CD4-positive, CD25-positive, alpha-beta regulatory T cell (primary cell): Measurements from ENCODE around the gene IQGAP1. TPM values are rescaled to one million over a fixed set of nuclear protein-coding genes. Genes with fewer than 3 reads are reported as not detected.

ENCODE experiments used
- ATAC-seq, 2 donors: fragments of 150-1000 bp; cut with Tn5 transposase; one replicate each; pipeline ENCODE4 v1.10.0; 2021; ENCODE audit warnings: low read depth in 2 of 2, moderate number of reproducible peaks in 2 of 2, moderate library complexity in 1 of 2
- DNase-seq, 3 donors: peaks; one replicate each; pipeline versions ENCODE4 v3.0.0 to v3.0.0-alpha.2; 2012 to 2022; ENCODE audit warnings: mixed read lengths in 1 of 3
- H3K27ac ChIP-seq: one replicate; pipeline ENCODE4 v1.7.0; 2013; ENCODE audit warnings: mild to moderate bottlenecking, low read length; ENCODE audit not compliant: insufficient read depth, poor library complexity, severe bottlenecking
- H3K27me3 ChIP-seq: one replicate; pipeline ENCODE4 v1.7.0; 2013; ENCODE audit warnings: low read length; ENCODE audit not compliant: control insufficient read depth, insufficient read depth
- H3K36me3 ChIP-seq: one replicate; pipeline ENCODE4 v1.7.0; 2013; ENCODE audit warnings: mild to moderate bottlenecking, low read length, moderate library complexity; ENCODE audit not compliant: control insufficient read depth, insufficient read depth
- H3K4me1 ChIP-seq: 2 replicates; pipeline ENCODE4 v1.7.0; 2013; ENCODE audit warnings: mild to moderate bottlenecking, low read length; ENCODE audit not compliant: insufficient read depth, control insufficient read depth, poor library complexity, severe bottlenecking
- H3K4me3 ChIP-seq: one replicate; pipeline ENCODE4 v1.7.0; 2013; ENCODE audit warnings: low read depth, mild to moderate bottlenecking, low read length, moderate library complexity
- H3K9me3 ChIP-seq, 2 experiments: 1 replicate in 1 of 2; 2 replicates in 1 of 2; pipeline ENCODE4 v1.7.0; 2013; ENCODE audit warnings: low read length in 2 of 2, mild to moderate bottlenecking in 1 of 2, moderate library complexity in 1 of 2; ENCODE audit not compliant: control insufficient read depth in 2 of 2
- H3K27ac Mint-ChIP-seq, 3 donors: one replicate each; pipeline ENCODE4 v1.8.0; 2020 to 2022; ENCODE audit warnings: mild to moderate bottlenecking in 3 of 3, mixed read lengths in 3 of 3, moderate library complexity in 2 of 3
- H3K27me3 Mint-ChIP-seq: one replicate; pipeline ENCODE4 v1.8.0; 2022; ENCODE audit warnings: mild to moderate bottlenecking, mixed read lengths
- H3K36me3 Mint-ChIP-seq: one replicate; pipeline ENCODE4 v1.8.0; 2020; ENCODE audit warnings: mixed read lengths
- H3K4me1 Mint-ChIP-seq, 4 donors: one replicate each; pipeline ENCODE4 v1.8.0; 2020 to 2022; ENCODE audit warnings: mixed read lengths in 4 of 4, mild to moderate bottlenecking in 1 of 4
- H3K4me3 Mint-ChIP-seq, 4 donors: one replicate each; pipeline ENCODE4 v1.8.0; 2020 to 2022; ENCODE audit warnings: mild to moderate bottlenecking in 4 of 4, mixed read lengths in 4 of 4, moderate library complexity in 3 of 4
- H3K9me3 Mint-ChIP-seq, 7 donors: one replicate each; pipeline ENCODE4 v1.8.0; 2020 to 2022; ENCODE audit warnings: mixed read lengths in 7 of 7, mild to moderate bottlenecking in 3 of 7, moderate library complexity in 2 of 7
- polyA plus RNA-seq, 4 donors: library from polyadenylated mRNA; unstranded; fragments of 300-500 nt; fragmentation: Illumina TruSeq; gene quantifications; one replicate each; pipeline ENCODE4 v1.2.3, GENCODE V29; 2021
- total RNA-seq: library from RNA; stranded (reverse); gene quantifications from one replicate; pipeline ENCODE4 v1.2.3, GENCODE V29; 2022

Gene IQGAP1
- total and polyA plus RNA-seq, 5 donors from 2014 or later, result 98.2 to 198 (median 144) TPM

DNA sequence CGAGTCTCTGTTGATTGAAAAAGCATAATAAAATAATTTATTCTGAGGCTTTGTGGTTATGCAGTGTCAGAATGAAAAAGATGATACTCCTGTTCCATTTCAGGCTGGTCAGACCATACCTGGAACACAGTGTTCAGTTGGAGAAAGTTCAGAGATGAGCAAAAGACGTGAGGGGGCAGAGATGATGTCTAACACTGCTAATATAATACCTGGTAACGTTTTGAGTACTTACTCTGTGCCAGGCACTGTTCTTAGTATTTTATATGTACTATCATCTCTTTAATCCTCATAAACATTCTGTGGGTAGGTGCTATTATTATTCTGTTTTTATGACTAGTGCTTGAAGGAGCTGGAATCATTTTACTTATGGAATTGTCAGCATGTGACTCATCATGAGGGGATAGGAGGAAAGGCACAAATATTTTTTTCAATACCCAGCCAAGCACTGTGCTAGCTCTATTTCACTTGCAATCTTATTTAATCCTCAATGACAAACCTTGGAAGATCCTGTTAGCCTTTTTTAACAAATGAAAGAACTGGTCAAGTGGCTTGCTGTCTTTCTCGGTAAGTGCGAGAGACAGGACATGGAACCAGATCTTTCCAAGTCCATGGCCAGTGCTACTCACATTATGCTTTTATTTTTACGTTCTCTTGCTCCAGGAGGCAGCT, 31.8 kb downstream of the IQGAP1 start:
- ATAC-seq, result peak; percentile 42 to 52
- peak in 1 of 3 donors; percentile 57 for DNase-seq
- Histone ChIP-seq H3K36me3 (peaks cover 5% of the 10 kb centered on the region), H3K4me1 (peaks cover 54% of the 10 kb centered on the region), H3K27me3 (no peaks in the 10 kb centered on the region), H3K9me3 (no peaks in the 10 kb centered on the region), H3K4me3 (peak overlapping the region; percentile 58), H3K27ac (peak overlapping the region; percentile 65)
- Mint-ChIP-seq H3K27ac (peak overlapping the region; percentile 49 to 81 (median 65)), H3K36me3 (peaks cover 16% of the 10 kb centered on the region), H3K9me3 (peaks cover 0 to 1% (median 0%) of the 10 kb centered on the region in 7 donors), H3K4me3 (peak overlapping the region; percentile 8 to 90 (median 59)), H3K4me1 (peaks cover 33 to 74% (median 59%) of the 10 kb centered on the region in 4 donors), H3K27me3 (no peaks in the 10 kb centered on the region)

DNA sequence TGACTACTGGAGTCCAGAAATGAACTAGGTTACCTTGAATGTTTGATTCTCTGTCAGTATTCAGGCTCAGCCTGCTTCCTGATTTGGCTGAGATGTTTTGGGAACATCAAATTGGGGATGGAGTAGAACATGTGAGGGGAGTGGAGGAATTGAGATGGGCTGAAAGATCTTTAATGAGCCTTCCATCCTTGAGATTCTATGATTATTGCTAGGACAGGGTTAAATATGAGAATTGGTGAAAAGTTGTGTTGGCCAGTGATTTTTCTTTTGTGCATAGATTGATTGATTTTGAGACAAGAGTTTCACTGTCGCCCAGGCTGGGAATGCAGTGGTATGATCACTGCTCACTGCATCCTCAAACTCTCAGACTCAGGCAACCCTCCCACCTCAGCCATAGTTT, 32.4 kb downstream of the IQGAP1 start:
- H3K27me3 Mint-ChIP-seq, result no peaks in the 10 kb centered on the region
- peak overlapping the region; percentile 49 to 81 (median 65) for H3K27ac Mint-ChIP-seq
- H3K4me3 Mint-ChIP-seq, result peak overlapping the region; percentile 8 to 56 (median 35)
- DNase-seq (no peak), ATAC-seq (no peak)
- Histone ChIP-seq H3K27me3 (no peaks in the 10 kb centered on the region), H3K4me1 (peaks cover 53% of the 10 kb centered on the region), H3K4me3 (peak overlapping the region; percentile 58), H3K9me3 (no peaks in the 10 kb centered on the region), H3K36me3 (peaks cover 4% of the 10 kb centered on the region), H3K27ac (no peak overlapping the region)
- H3K36me3 Mint-ChIP-seq, result peaks cover 15% of the 10 kb centered on the region
- H3K9me3 Mint-ChIP-seq, result peaks cover 0 to 1% (median 0%) of the 10 kb centered on the region in 7 donors
- peaks cover 33 to 74% (median 59%) of the 10 kb centered on the region in 4 donors for H3K4me1 Mint-ChIP-seq

DNA sequence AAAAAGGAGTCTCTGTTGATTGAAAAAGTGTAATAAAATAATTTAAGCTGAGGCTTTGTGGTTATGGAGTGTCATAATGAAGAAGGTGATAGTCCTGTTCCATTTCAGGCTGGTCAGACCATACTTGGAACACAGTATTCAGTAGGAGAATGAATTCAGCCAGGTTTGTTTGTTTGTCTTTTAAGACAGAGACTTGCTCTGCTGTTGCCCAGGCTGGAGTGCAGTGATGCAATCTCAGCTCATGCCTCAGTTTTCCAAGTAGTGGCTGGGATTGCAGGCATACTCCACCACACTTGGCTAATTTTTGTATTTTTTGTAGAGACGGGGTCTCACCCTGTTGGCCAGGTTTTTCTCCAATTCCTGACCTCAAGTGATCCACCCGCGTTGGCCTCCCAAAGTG, 33.5 kb downstream of the IQGAP1 start:
- no peak for ATAC-seq
- Histone ChIP-seq H3K4me1 (peaks cover 53% of the 10 kb centered on the region), H3K9me3 (no peaks in the 10 kb centered on the region), H3K27ac (no peak overlapping the region), H3K27me3 (no peaks in the 10 kb centered on the region), H3K36me3 (peaks cover 6% of the 10 kb centered on the region), H3K4me3 (no peak overlapping the region)
- DNase-seq, result no peak
- Mint-ChIP-seq H3K9me3 (peaks cover 0 to 1% (median 0%) of the 10 kb centered on the region in 7 donors), H3K4me1 (peaks cover 33 to 79% (median 59%) of the 10 kb centered on the region in 4 donors), H3K27me3 (no peaks in the 10 kb centered on the region), H3K27ac (peak overlapping the region in 1 of 3 donors; percentile 32), H3K36me3 (peaks cover 20% of the 10 kb centered on the region), H3K4me3 (no peak overlapping the region)

DNA sequence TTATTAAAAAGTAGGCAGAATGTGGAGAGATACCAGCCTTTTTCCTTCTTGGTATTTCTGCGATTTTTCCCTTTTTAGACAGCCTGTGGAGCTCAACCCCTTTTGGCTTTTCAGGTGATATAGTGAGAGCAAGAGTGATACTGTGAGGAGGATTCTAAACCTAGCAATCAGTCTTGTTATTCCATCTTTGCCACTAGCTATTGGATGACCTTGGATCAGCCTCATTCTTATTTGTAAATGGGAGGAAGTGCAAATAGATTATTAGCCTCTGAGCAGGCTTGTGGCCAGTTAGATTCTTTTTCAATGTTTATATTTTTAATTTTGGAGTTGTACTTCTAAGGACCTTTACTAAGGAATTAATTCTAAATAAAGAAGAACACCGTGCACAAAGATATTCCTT, 34.0 kb downstream of the IQGAP1 start:
- Mint-ChIP-seq H3K27ac (peak overlapping the region in 1 of 3 donors; percentile 73), H3K4me1 (peaks cover 33 to 74% (median 55%) of the 10 kb centered on the region in 4 donors), H3K36me3 (peaks cover 17% of the 10 kb centered on the region), H3K4me3 (peak overlapping the region in 2 of 4 donors; percentile 14 to 16), H3K9me3 (peaks cover 0 to 1% (median 0%) of the 10 kb centered on the region in 7 donors), H3K27me3 (no peaks in the 10 kb centered on the region)
- H3K9me3 ChIP-seq, result no peaks in the 10 kb centered on the region
- H3K36me3 ChIP-seq, result peaks cover 10% of the 10 kb centered on the region
- no peak for DNase-seq
- H3K27me3 ChIP-seq, result no peaks in the 10 kb centered on the region
- ATAC-seq, result no peak
- H3K27ac ChIP-seq, result no peak overlapping the region
- peaks cover 53% of the 10 kb centered on the region for H3K4me1 ChIP-seq
- H3K4me3 ChIP-seq, result no peak overlapping the region

DNA sequence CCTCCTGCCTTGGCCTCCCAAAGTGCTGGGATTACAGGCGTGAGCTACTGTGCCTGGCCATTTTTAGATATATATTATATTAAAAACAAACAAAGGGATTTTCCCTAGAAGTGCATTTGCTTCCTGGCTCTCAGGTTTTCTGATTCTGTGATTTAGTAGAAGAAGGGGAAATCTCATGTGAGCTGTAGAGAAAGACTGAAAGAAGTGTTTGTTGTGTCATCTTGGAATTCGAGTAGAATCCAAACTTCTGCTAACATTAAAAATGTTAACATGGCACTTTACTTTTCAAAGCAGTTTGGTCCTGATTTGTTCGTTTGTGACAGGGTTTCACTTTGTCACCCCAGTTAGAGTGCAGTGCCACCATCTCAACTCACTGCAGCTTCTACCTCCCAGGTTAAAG, 34.9 kb downstream of the IQGAP1 start:
- Mint-ChIP-seq H3K9me3 (no peaks in the 10 kb centered on the region), H3K4me1 (peaks cover 27 to 67% (median 52%) of the 10 kb centered on the region in 4 donors), H3K27ac (peak overlapping the region in 2 of 3 donors; percentile 36 to 82), H3K4me3 (peak overlapping the region in 2 of 4 donors; percentile 34 to 54), H3K27me3 (no peaks in the 10 kb centered on the region), H3K36me3 (peaks cover 16% of the 10 kb centered on the region)
- ATAC-seq (no peak), DNase-seq (no peak)
- Histone ChIP-seq H3K27ac (no peak overlapping the region), H3K4me3 (peak overlapping the region; percentile 13), H3K27me3 (no peaks in the 10 kb centered on the region), H3K4me1 (peaks cover 50% of the 10 kb centered on the region), H3K9me3 (no peaks in the 10 kb centered on the region), H3K36me3 (peaks cover 11% of the 10 kb centered on the region)

DNA sequence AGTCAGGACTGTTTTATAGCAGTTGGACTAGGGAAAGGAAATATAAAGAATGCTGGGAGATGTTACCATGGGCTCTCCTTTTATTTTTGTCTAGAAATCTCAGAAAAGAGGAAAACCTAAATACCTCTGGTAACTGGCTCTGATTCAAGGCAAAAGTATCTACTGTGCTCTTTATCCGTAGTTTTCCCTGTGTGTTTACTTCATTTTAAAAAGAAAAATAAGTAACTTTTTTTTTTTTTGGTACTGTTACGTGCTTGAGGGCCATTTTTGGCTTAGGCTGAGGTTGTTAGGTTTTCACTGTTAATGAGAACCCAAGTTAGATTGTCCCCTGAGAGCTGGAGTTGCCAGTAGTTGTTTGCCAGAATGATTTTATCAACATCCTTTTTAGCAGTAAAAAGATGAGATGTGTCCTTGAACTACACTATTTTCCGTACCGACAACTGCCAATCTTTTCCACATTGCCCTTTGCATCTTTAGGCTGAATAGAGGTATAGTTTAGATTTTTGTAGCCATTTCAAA, 35.8 kb downstream of the IQGAP1 start:
- Histone ChIP-seq H3K27ac (no peak overlapping the region), H3K36me3 (peaks cover 19% of the 10 kb centered on the region)

DNA sequence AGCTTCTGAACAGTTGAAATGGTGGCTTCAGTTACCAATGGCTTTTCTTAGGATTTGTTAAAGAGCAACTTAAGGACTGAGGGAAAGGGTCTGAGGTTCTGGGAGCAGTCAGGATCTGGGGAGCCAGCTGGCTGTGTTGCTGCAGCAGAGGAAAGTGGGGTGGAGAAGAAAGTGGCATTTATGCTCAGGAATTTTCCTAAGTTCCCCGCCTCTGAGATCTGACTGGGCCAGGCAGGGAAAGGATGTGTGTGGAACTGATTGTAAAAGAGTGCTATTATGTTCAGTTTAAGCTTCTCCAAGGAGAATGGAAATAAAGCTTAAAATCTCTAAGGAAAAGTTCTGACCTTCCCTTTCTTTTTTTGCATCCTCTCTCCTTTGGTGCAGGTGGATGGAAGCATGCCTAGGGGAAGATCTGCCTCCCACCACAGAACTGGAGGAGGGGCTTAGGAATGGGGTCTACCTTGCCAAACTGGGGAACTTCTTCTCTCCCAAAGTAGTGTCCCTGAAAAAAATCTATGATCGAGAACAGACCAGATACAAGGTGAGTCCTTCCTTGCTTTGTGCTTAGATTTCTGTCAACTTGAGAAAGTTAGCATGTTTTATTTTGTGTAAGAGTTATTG, 37.8 kb downstream of the IQGAP1 start:
- Mint-ChIP-seq H3K27me3 (no peaks in the 10 kb centered on the region), H3K27ac (peak overlapping the region; percentile 63 to 70 (median 65)), H3K36me3 (peaks cover 27% of the 10 kb centered on the region), H3K9me3 (no peaks in the 10 kb centered on the region), H3K4me1 (peaks cover 23 to 52% (median 40%) of the 10 kb centered on the region in 4 donors), H3K4me3 (no peak overlapping the region)
- no peak for ATAC-seq
- Histone ChIP-seq H3K27me3 (no peaks in the 10 kb centered on the region), H3K4me1 (peaks cover 22% of the 10 kb centered on the region), H3K27ac (peak overlapping the region; percentile 41), H3K4me3 (no peak overlapping the region), H3K9me3 (no peaks in the 10 kb centered on the region), H3K36me3 (peaks cover 36% of the 10 kb centered on the region)
- DNase-seq, result no peak

More for the DNA sequence above, 35.8 kb downstream of the IQGAP1 start:
- peaks cover 26 to 60% (median 48%) of the 10 kb centered on the region in 4 donors for H3K4me1 Mint-ChIP-seq
- no peaks in the 10 kb centered on the region for H3K27me3 Mint-ChIP-seq
- H3K36me3 Mint-ChIP-seq, result peaks cover 16% of the 10 kb centered on the region
- ATAC-seq (no peak), DNase-seq (no peak)
- H3K4me1 ChIP-seq, result peaks cover 41% of the 10 kb centered on the region
- no peaks in the 10 kb centered on the region for H3K27me3 ChIP-seq
- no peaks in the 10 kb centered on the region for H3K9me3 ChIP-seq
- peak overlapping the region in 1 of 4 donors; percentile 34 for H3K4me3 Mint-ChIP-seq
- peak overlapping the region; percentile 10 to 75 (median 21) for H3K27ac Mint-ChIP-seq
- no peaks in the 10 kb centered on the region for H3K9me3 Mint-ChIP-seq
- no peak overlapping the region for H3K4me3 ChIP-seq
